CD14-positive monocyte (primary cell): ENCODE measurements around the gene RAPH1. TPM values are rescaled to one million over a fixed set of nuclear protein-coding genes. Genes with fewer than 3 reads are reported as not detected.

Experiments
- DNase-seq, 3 donors: peaks; one replicate each; pipeline ENCODE4 v3.0.0-alpha.2; 2011 to 2022
- H2AFZ ChIP-seq: 2 replicates; pipeline ENCODE4 v1.6.0; 2012; ENCODE audit warnings: mild to moderate bottlenecking, low read depth, low read length, inconsistent platforms; ENCODE audit not compliant: insufficient read depth, poor library complexity, severe bottlenecking
- H3K27ac ChIP-seq, 2 donors: 1 replicate in 1 of 2; 2 replicates in 1 of 2; pipeline ENCODE4 v1.5.1; 2012 to 2013; ENCODE audit warnings: low read length in 2 of 2, control low read depth in 1 of 2, inconsistent platforms in 1 of 2, low read depth in 1 of 2, mild to moderate bottlenecking in 1 of 2
- H3K27me3 ChIP-seq, 2 donors: one replicate each; pipeline versions ENCODE4 v1.6.0 to v1.6.1; 2011 to 2013; ENCODE audit warnings: low read length in 2 of 2; ENCODE audit not compliant: control insufficient read depth in 2 of 2, insufficient read depth in 2 of 2
- H3K36me3 ChIP-seq, 2 donors: replicated peaks in 1 of 2; 1 replicate in 1 of 2; 2 replicates in 1 of 2; pipeline versions ENCODE4 v1.5.1 to v1.6.1; 2012 to 2013; ENCODE audit warnings: low read length in 2 of 2, control low read depth in 1 of 2, inconsistent platforms in 1 of 2, mild to moderate bottlenecking in 1 of 2; ENCODE audit not compliant: insufficient read depth in 2 of 2, control insufficient read depth in 1 of 2
- H3K4me1 ChIP-seq, 2 donors: 1 replicate in 1 of 2; 2 replicates in 1 of 2; pipeline versions ENCODE4 v1.5.1 to v1.6.1; 2012 to 2013; ENCODE audit warnings: low read length in 2 of 2, control low read depth in 1 of 2, inconsistent platforms in 1 of 2, mild to moderate bottlenecking in 1 of 2, moderate library complexity in 1 of 2; ENCODE audit not compliant: insufficient read depth in 2 of 2, control insufficient read depth in 1 of 2
- H3K4me2 ChIP-seq: replicated peaks from 2 replicates; pipeline ENCODE3; 2012; ENCODE audit warnings: low read length, moderate library complexity, mild to moderate bottlenecking; ENCODE audit not compliant: poor library complexity, severe bottlenecking; ENCODE audit errors: extremely low read depth
- H3K4me3 ChIP-seq, 3 experiments: fragments of 200-600 bp in 1 of 3; sonication (generic) in 1 of 3; replicated peaks in 1 of 3; 1 replicate in 2 of 3; 2 replicates in 1 of 3; pipeline ENCODE4 v1.5.1; 2011 to 2013; ENCODE audit warnings: low read length in 3 of 3, mild to moderate bottlenecking in 3 of 3, control low read depth in 2 of 3, low read depth in 2 of 3, inconsistent platforms in 1 of 3, moderate library complexity in 1 of 3
- H3K79me2 ChIP-seq: 2 replicates; pipeline ENCODE4 v1.6.0; 2012; ENCODE audit warnings: mild to moderate bottlenecking, control low read depth, inconsistent platforms, low read length, moderate library complexity; ENCODE audit not compliant: insufficient read depth
- H3K9ac ChIP-seq: 2 replicates; pipeline ENCODE4 v1.6.0; 2017; ENCODE audit warnings: low read length, mild to moderate bottlenecking; ENCODE audit not compliant: insufficient read depth, poor library complexity, severe bottlenecking
- H3K9me3 ChIP-seq, 2 donors: replicated peaks in 1 of 2; 1 replicate in 1 of 2; 2 replicates in 1 of 2; pipeline versions ENCODE4 v1.5.1 to v1.6.1; 2012 to 2013; ENCODE audit warnings: low read length in 2 of 2, control low read depth in 1 of 2; ENCODE audit not compliant: control insufficient read depth in 1 of 2, insufficient read depth in 1 of 2
- H4K20me1 ChIP-seq: 2 replicates; pipeline ENCODE4 v1.6.0; 2012; ENCODE audit warnings: mild to moderate bottlenecking, low read length, control low read depth, moderate library complexity; ENCODE audit not compliant: insufficient read depth
- H3K27ac Mint-ChIP-seq, 7 donors: one replicate each; pipeline ENCODE4 v1.8.0; 2020; ENCODE audit warnings: mild to moderate bottlenecking in 7 of 7, mixed read lengths in 7 of 7, moderate library complexity in 6 of 7, inconsistent platforms in 2 of 7
- H3K27me3 Mint-ChIP-seq, 3 donors: one replicate each; pipeline ENCODE4 v1.8.0; 2021 to 2022; ENCODE audit warnings: low read depth in 3 of 3, mild to moderate bottlenecking in 3 of 3, mixed read lengths in 3 of 3, moderate library complexity in 3 of 3, inconsistent platforms in 1 of 3
- H3K36me3 Mint-ChIP-seq, 2 donors: one replicate each; pipeline ENCODE4 v1.8.0; 2020; ENCODE audit warnings: mixed read lengths in 2 of 2, inconsistent platforms in 1 of 2, mild to moderate bottlenecking in 1 of 2
- H3K4me1 Mint-ChIP-seq: one replicate; pipeline ENCODE4 v1.8.0; 2020; ENCODE audit warnings: mild to moderate bottlenecking, mixed read lengths
- H3K4me3 Mint-ChIP-seq, 2 donors: one replicate each; pipeline ENCODE4 v1.8.0; 2020; ENCODE audit warnings: mild to moderate bottlenecking in 2 of 2, mixed read lengths in 2 of 2, moderate library complexity in 1 of 2
- H3K9me3 Mint-ChIP-seq, 7 donors: one replicate each; pipeline ENCODE4 v1.8.0; 2020 to 2022; ENCODE audit warnings: mixed read lengths in 7 of 7, mild to moderate bottlenecking in 6 of 7, moderate library complexity in 6 of 7, inconsistent platforms in 2 of 7
- CTCF ChIP-seq: fragments of 200-600 bp; IDR thresholded peaks from one replicate; pipeline ENCODE4 v1.8.0; 2022; ENCODE audit warnings: antibody characterized with exemption, mild to moderate bottlenecking
- WGBS: methylation state at CpG from one replicate; pipeline ENCODE4 v1.1.5; 2013; ENCODE audit warnings: missing lambda C conversion rate; ENCODE audit not compliant: insufficient coverage; 5-methylcytosine and 5-hydroxymethylcytosine counted together
- intact Hi-C, 2 donors: fragments of 100-400 bp; cut with micrococcal nuclease; formaldehyde crosslinking; loops; one replicate each; pipeline versions ENCODE4 v1.15.0 to v1.15.1; 2023
- polyA plus RNA-seq, 3 donors: library from polyadenylated mRNA; depleted of rRNA in 1 of 3; unstranded in 2 of 3; stranded (reverse) in 1 of 3; fragments of 300-500 nt in 2 of 3; fragments of >200 nt in 1 of 3; fragmentation: Illumina TruSeq in 2 of 3; gene quantifications; 1 replicate in 2 of 3; 2 replicates in 1 of 3; pipeline ENCODE4 v1.2.3, GENCODE V29; 2012 to 2021

RAPH1 gene
- polyA plus RNA-seq, 3 donors = 3.8 to 5.1 (median 4.5) TPM

GRCh38 chr2:203501873-203502272 lies 33.2 kb downstream of the RAPH1 start:
- peak overlapping the region; percentile 53 for H3K4me2 ChIP-seq
- H3K4me1 ChIP-seq = peaks cover 32 to 37% of the 10 kb centered on the region in 2 donors
- H3K36me3 ChIP-seq = no peaks in the 10 kb centered on the region
- peak; percentile 4 to 43 (median 22) for DNase-seq
- H3K79me2 ChIP-seq = no peaks in the 10 kb centered on the region
- peaks cover 8 to 14% of the 10 kb centered on the region in 2 donors for H3K9me3 ChIP-seq
- Mint-ChIP-seq H3K9me3 (peaks cover 8 to 30% (median 16%) of the 10 kb centered on the region in 7 donors), H3K4me1 (peaks cover 36% of the 10 kb centered on the region), H3K27me3 (peaks cover 0 to 3% (median 2%) of the 10 kb centered on the region in 3 donors), H3K4me3 (no peak overlapping the region), H3K27ac (peak overlapping the region; percentile 64 to 92 (median 89)), H3K36me3 (peaks cover 13 to 16% of the 10 kb centered on the region in 2 donors)
- peak overlapping the region in 1 of 3 experiments; percentile 20 for H3K4me3 ChIP-seq
- no peak overlapping the region for H3K9ac ChIP-seq
- intact Hi-C loops = no loop called here
- WGBS = no CpG with 5 or more reads among the region's 1 CpG
- no peak overlapping the region for H2AFZ ChIP-seq
- H4K20me1 ChIP-seq = no peaks in the 10 kb centered on the region
- no peak for TF ChIP-seq CTCF
- H3K27me3 ChIP-seq = no peaks in the 10 kb centered on the region
- H3K27ac ChIP-seq = peak overlapping the region; percentile 49 to 67

- peaks cover 32 to 37% of the 10 kb centered on the region in 2 donors for H3K4me1 ChIP-seq
- Mint-ChIP-seq H3K4me3 (peak overlapping the region in 1 of 2 donors; percentile 22), H3K9me3 (peaks cover 8 to 29% (median 16%) of the 10 kb centered on the region in 7 donors), H3K4me1 (peaks cover 36% of the 10 kb centered on the region), H3K27ac (peak overlapping the region; percentile 76 to 94 (median 91)), H3K27me3 (peaks cover 0 to 3% (median 2%) of the 10 kb centered on the region in 3 donors), H3K36me3 (peaks cover 13 to 16% of the 10 kb centered on the region in 2 donors)
- H3K4me2 ChIP-seq = peak overlapping the region; percentile 53
- WGBS = 0% methylated on average over 1 of the region's 1 CpG
- H3K27ac ChIP-seq = peak overlapping the region; percentile 49 to 67
- no peaks in the 10 kb centered on the region for H3K79me2 ChIP-seq
- no peaks in the 10 kb centered on the region for H3K36me3 ChIP-seq
- peaks cover 8 to 13% of the 10 kb centered on the region in 2 donors for H3K9me3 ChIP-seq
- TF ChIP-seq CTCF = no peak
- H3K27me3 ChIP-seq = no peaks in the 10 kb centered on the region
- H3K4me3 ChIP-seq = peak overlapping the region in 1 of 3 experiments; percentile 20
- H2AFZ ChIP-seq = no peak overlapping the region
- H3K9ac ChIP-seq = no peak overlapping the region
- intact Hi-C loops = no loop called here
- peak; percentile 32 to 75 (median 67) for DNase-seq
- no peaks in the 10 kb centered on the region for H4K20me1 ChIP-seq
Measured at GRCh38 chr2:203500951-203501350, 34.1 kb downstream of the RAPH1 start.
